ENCODE results near the gene FGF4.

Gene FGF4

GRCh38 chr11:69726481-69726880 lies 48.7 kb downstream of the FGF4 start:
- DNase-seq (ENCODE audit: low read depth in 3 of 3) = no peak

GRCh38 chr11:69726019-69726418 lies 49.1 kb downstream of the FGF4 start:
- no peak for DNase-seq (ENCODE audit: low read depth in 3 of 3)

- no peak for DNase-seq (ENCODE audit: low read depth in 3 of 3)
These were observed 53.4 kb downstream of the FGF4 start for GRCh38 chr11:69721745-69722144.

- DNase-seq (ENCODE audit: low read depth in 3 of 3) = no peak
These were observed 54.0 kb downstream of the FGF4 start for GRCh38 chr11:69721106-69721505.

Measured in stimulated activated CD4-positive, alpha-beta T cell treated with anti-CD3 and anti-CD28 coated beads, TNF-alpha, amount 100 ng/mL, for 24 hours (primary cell).